Mucosa of rectum (tissue), 2 donors: ENCODE data around the gene GAB3.

Experiments
- H3K27ac ChIP-seq, 2 donors: one replicate each; pipeline ENCODE4 v1.7.0; 2013; ENCODE audit warnings: inconsistent platforms in 2 of 2, low read depth in 2 of 2, low read length in 2 of 2
- H3K27me3 ChIP-seq, 2 donors: one replicate each; pipeline ENCODE4 v1.7.0; 2013; ENCODE audit warnings: low read length in 2 of 2; ENCODE audit not compliant: control insufficient read depth in 2 of 2, insufficient read depth in 2 of 2
- H3K36me3 ChIP-seq, 2 donors: one replicate each; pipeline ENCODE4 v1.7.0; 2013; ENCODE audit warnings: low read length in 2 of 2; ENCODE audit not compliant: control insufficient read depth in 2 of 2, insufficient read depth in 2 of 2
- H3K4me1 ChIP-seq, 2 donors: one replicate each; pipeline ENCODE4 v1.7.0; 2013; ENCODE audit warnings: low read length in 2 of 2, mild to moderate bottlenecking in 1 of 2; ENCODE audit not compliant: control insufficient read depth in 2 of 2, insufficient read depth in 2 of 2
- H3K4me3 ChIP-seq, 2 donors: one replicate each; pipeline ENCODE4 v1.7.0; 2013; ENCODE audit warnings: low read length in 2 of 2
- H3K9ac ChIP-seq, 2 donors: one replicate each; pipeline ENCODE4 v1.7.0; 2013; ENCODE audit warnings: low read length in 2 of 2, low read depth in 1 of 2, mild to moderate bottlenecking in 1 of 2
- H3K9me3 ChIP-seq, 2 donors: one replicate each; pipeline ENCODE4 v1.7.0; 2013; ENCODE audit warnings: low read length in 2 of 2; ENCODE audit not compliant: control insufficient read depth in 2 of 2
- donor health status: healthy.
- donor health status: Normal muscosa, but diverticular disease.

Gene GAB3

GRCh38 chrX:154733066-154733425, 17.8 kb downstream of the GAB3 start:
- Histone ChIP-seq H3K27ac (peak overlapping the region; percentile 26 to 33), H3K9me3 (no peaks in the 10 kb centered on the region)

GRCh38 chrX:154732421-154733065, 18.3 kb downstream of the GAB3 start:
- H3K4me1 ChIP-seq = peaks cover 5 to 17% of the 10 kb centered on the region in 2 donors
- H3K9me3 ChIP-seq = no peaks in the 10 kb centered on the region
- no peaks in the 10 kb centered on the region for H3K36me3 ChIP-seq
- H3K27me3 ChIP-seq = peaks cover 0 to 2% of the 10 kb centered on the region in 2 donors
- no peak overlapping the region for H3K4me3 ChIP-seq
- no peak overlapping the region for H3K9ac ChIP-seq
- peak overlapping the region; percentile 26 to 33 for H3K27ac ChIP-seq

More at GRCh38 chrX:154733066-154733425, 17.8 kb downstream of the GAB3 start:
- Histone ChIP-seq H3K9ac (no peak overlapping the region), H3K36me3 (no peaks in the 10 kb centered on the region), H3K27me3 (peaks cover 0 to 2% of the 10 kb centered on the region in 2 donors), H3K4me3 (no peak overlapping the region), H3K4me1 (peaks cover 5 to 17% of the 10 kb centered on the region in 2 donors)

- no peak overlapping the region for H3K4me3 ChIP-seq
- H3K4me1 ChIP-seq = peaks cover 5 to 17% of the 10 kb centered on the region in 2 donors
- H3K27ac ChIP-seq = no peak overlapping the region
- H3K9me3 ChIP-seq = no peaks in the 10 kb centered on the region
- H3K27me3 ChIP-seq = peaks cover 0 to 2% of the 10 kb centered on the region in 2 donors
- no peak overlapping the region for H3K9ac ChIP-seq
- no peaks in the 10 kb centered on the region for H3K36me3 ChIP-seq
Observed at GRCh38 chrX:154731881-154732280, 19.0 kb downstream of the GAB3 start.

- no peaks in the 10 kb centered on the region for H3K9me3 ChIP-seq
- H3K36me3 ChIP-seq = no peaks in the 10 kb centered on the region
- H3K4me1 ChIP-seq = peaks cover 5 to 17% of the 10 kb centered on the region in 2 donors
- no peak overlapping the region for H3K27ac ChIP-seq
- peaks cover 0 to 2% of the 10 kb centered on the region in 2 donors for H3K27me3 ChIP-seq
- H3K4me3 ChIP-seq = no peak overlapping the region
- H3K9ac ChIP-seq = no peak overlapping the region
Observed at GRCh38 chrX:154731184-154731583, 19.7 kb downstream of the GAB3 start.

GRCh38 chrX:154730253-154730891, 20.5 kb downstream of the GAB3 start:
- Histone ChIP-seq H3K4me1 (peaks cover 5 to 13% of the 10 kb centered on the region in 2 donors), H3K27ac (peak overlapping the region; percentile 7 to 8)

GRCh38 chrX:154729439-154729838, 21.4 kb downstream of the GAB3 start:
- peaks cover 5 to 11% of the 10 kb centered on the region in 2 donors for H3K4me1 ChIP-seq
- no peak overlapping the region for H3K9ac ChIP-seq
- peak overlapping the region in 1 of 2 donors; percentile 7 for H3K27ac ChIP-seq

More at GRCh38 chrX:154730253-154730891, 20.5 kb downstream of the GAB3 start:
- Histone ChIP-seq H3K36me3 (no peaks in the 10 kb centered on the region), H3K4me3 (no peak overlapping the region), H3K9ac (no peak overlapping the region), H3K27me3 (peaks cover 0 to 2% of the 10 kb centered on the region in 2 donors), H3K9me3 (no peaks in the 10 kb centered on the region)

GRCh38 chrX:154728431-154729190, 22.3 kb downstream of the GAB3 start:
- Histone ChIP-seq H3K27me3 (no peaks in the 10 kb centered on the region), H3K9me3 (no peaks in the 10 kb centered on the region), H3K4me3 (no peak overlapping the region), H3K9ac (no peak overlapping the region), H3K36me3 (no peaks in the 10 kb centered on the region), H3K4me1 (peaks cover 5 to 7% of the 10 kb centered on the region in 2 donors), H3K27ac (no peak overlapping the region)

More at GRCh38 chrX:154729439-154729838, 21.4 kb downstream of the GAB3 start:
- Histone ChIP-seq H3K4me3 (no peak overlapping the region), H3K36me3 (no peaks in the 10 kb centered on the region), H3K27me3 (no peaks in the 10 kb centered on the region), H3K9me3 (no peaks in the 10 kb centered on the region)

- H3K27ac ChIP-seq = no peak overlapping the region
- H3K4me3 ChIP-seq = no peak overlapping the region
- no peaks in the 10 kb centered on the region for H3K9me3 ChIP-seq
- no peaks in the 10 kb centered on the region for H3K27me3 ChIP-seq
- no peak overlapping the region for H3K9ac ChIP-seq
- H3K4me1 ChIP-seq = peaks cover 5 to 7% of the 10 kb centered on the region in 2 donors
- H3K36me3 ChIP-seq = no peaks in the 10 kb centered on the region
Observed at GRCh38 chrX:154727871-154728270, 23.0 kb downstream of the GAB3 start.

GRCh38 chrX:154727418-154727817, 23.5 kb downstream of the GAB3 start:
- Histone ChIP-seq H3K27me3 (no peaks in the 10 kb centered on the region), H3K36me3 (no peaks in the 10 kb centered on the region), H3K9ac (no peak overlapping the region), H3K4me3 (no peak overlapping the region), H3K4me1 (peaks cover 5 to 7% of the 10 kb centered on the region in 2 donors), H3K27ac (no peak overlapping the region), H3K9me3 (no peaks in the 10 kb centered on the region)
